T1000 (cell line): Measurements from ENCODE around the gene ARHGAP24.

ENCODE experiments used
- DNase-seq: peaks from one replicate; lab custom pipeline; 2025; ENCODE audit warnings: mixed read lengths; lab: John Stamatoyannopoulos, UW

ARHGAP24 gene

GRCh38 chr4:85700362-85700761 is 225.4 kb downstream of the ARHGAP24 start:
- no peak for DNase-seq

GRCh38 chr4:85701861-85702321 is 226.9 kb downstream of the ARHGAP24 start:
- no peak for DNase-seq

GRCh38 chr4:85703096-85703495 is 228.1 kb downstream of the ARHGAP24 start:
- DNase-seq = no peak

GRCh38 chr4:85707611-85708010 is 232.7 kb downstream of the ARHGAP24 start:
- no peak for DNase-seq

GRCh38 chr4:85708468-85708867 is 233.5 kb downstream of the ARHGAP24 start:
- DNase-seq = no peak

GRCh38 chr4:85713005-85713404 is 238.1 kb downstream of the ARHGAP24 start:
- no peak for DNase-seq

- no peak for DNase-seq
These were observed 241.2 kb downstream of the ARHGAP24 start for GRCh38 chr4:85715991-85716737.

GRCh38 chr4:85717351-85717750 is 242.4 kb downstream of the ARHGAP24 start:
- no peak for DNase-seq

GRCh38 chr4:85717847-85718246 is 242.9 kb downstream of the ARHGAP24 start:
- DNase-seq = no peak

- no peak for DNase-seq
These were observed 245.8 kb downstream of the ARHGAP24 start for GRCh38 chr4:85720735-85721134.

GRCh38 chr4:85722401-85722800 is 247.5 kb downstream of the ARHGAP24 start:
- DNase-seq = no peak

- no peak for DNase-seq
These were observed 247.9 kb downstream of the ARHGAP24 start for GRCh38 chr4:85722807-85723206.

GRCh38 chr4:85724791-85725563 is 250.0 kb downstream of the ARHGAP24 start:
- no peak for DNase-seq

- no peak for DNase-seq
These were observed 250.8 kb downstream of the ARHGAP24 start for GRCh38 chr4:85725721-85726170.

GRCh38 chr4:85726555-85726954 is 251.6 kb downstream of the ARHGAP24 start:
- DNase-seq = no peak

- no peak for DNase-seq
These were observed 253.5 kb downstream of the ARHGAP24 start for GRCh38 chr4:85728464-85728863.

- no peak for DNase-seq
These were observed 257.2 kb downstream of the ARHGAP24 start for GRCh38 chr4:85732124-85732523.

GRCh38 chr4:85733798-85734197 is 258.8 kb downstream of the ARHGAP24 start:
- no peak for DNase-seq

GRCh38 chr4:85734424-85734831 is 259.5 kb downstream of the ARHGAP24 start:
- no peak for DNase-seq

- no peak for DNase-seq
These were observed 261.6 kb downstream of the ARHGAP24 start for GRCh38 chr4:85736571-85736970.

- DNase-seq = no peak
These were observed 262.3 kb downstream of the ARHGAP24 start for GRCh38 chr4:85737254-85737653.

GRCh38 chr4:85738721-85739120 is 263.8 kb downstream of the ARHGAP24 start:
- no peak for DNase-seq

- DNase-seq = no peak
These were observed 265.5 kb downstream of the ARHGAP24 start for GRCh38 chr4:85740431-85740861.
